ENCODE results near the gene POLR1A. TPM values are rescaled to one million over a fixed set of nuclear protein-coding genes. Genes with fewer than 3 reads are reported as not detected.

The POLR1A gene
- total RNA-seq, 4 donors from 2014 or later = 15.3 to 22.3 (median 19.8) TPM

- Histone ChIP-seq H3K9me3 (peaks cover 0 to 13% (median 0%) of the 10 kb centered on the region in 4 donors), H3K4me1 (peaks cover 0 to 19% (median 0%) of the 10 kb centered on the region in 4 donors), H3K36me3 (peaks cover 0 to 85% (median 11%) of the 10 kb centered on the region in 3 donors), H3K4me3 (no peak overlapping the region), H3K27me3 (no peaks in the 10 kb centered on the region), H3K27ac (peak overlapping the region in 2 of 4 donors; percentile 15 to 62)
- no peak for TF ChIP-seq POLR2A (IDR thresholded peaks at IDR 0.05)
- TF ChIP-seq EP300 (IDR thresholded peaks at IDR 0.05) = peak in 1 of 2 donors; percentile 18
- peak in 1 of 2 donors; percentile 26 for DNase-seq (ENCODE audit: low spot score in 2 of 2)
- 51 to 53% methylated on average over 5 of the region's 5 CpGs for WGBS, 2 donors
Observed at GRCh38 chr2:86065512-86065911, 40.2 kb downstream of the POLR1A start.

- Histone ChIP-seq H3K36me3 (peaks cover 0 to 82% (median 3%) of the 10 kb centered on the region in 3 donors), H3K4me3 (no peak overlapping the region), H3K9me3 (peaks cover 0 to 13% (median 0%) of the 10 kb centered on the region in 4 donors), H3K27me3 (no peaks in the 10 kb centered on the region), H3K4me1 (peaks cover 0 to 19% (median 0%) of the 10 kb centered on the region in 4 donors), H3K27ac (peak overlapping the region in 1 of 4 donors; percentile 62)
- TF ChIP-seq CTCF (IDR thresholded peaks at IDR 0.05) (no peak), POLR2A (IDR thresholded peaks at IDR 0.05) (no peak), EP300 (IDR thresholded peaks at IDR 0.05) (no peak)
- WGBS, 2 donors = 70 to 85% methylated on average over 2 of the region's 2 CpGs
- DNase-seq (ENCODE audit: low spot score in 2 of 2) = no peak
Observed at GRCh38 chr2:86064006-86064405, 41.7 kb downstream of the POLR1A start.

- H3K4me3 ChIP-seq = no peak overlapping the region
- no peak for TF ChIP-seq CTCF (IDR thresholded peaks at IDR 0.05)
- no peak for TF ChIP-seq EP300 (IDR thresholded peaks at IDR 0.05)
- H3K9me3 ChIP-seq = peaks cover 0 to 13% (median 0%) of the 10 kb centered on the region in 4 donors
- H3K27ac ChIP-seq = no peak overlapping the region
- H3K4me1 ChIP-seq = peaks cover 0 to 19% (median 0%) of the 10 kb centered on the region in 4 donors
- WGBS, 2 donors = 75 to 77% methylated on average over 2 of the region's 2 CpGs
- H3K27me3 ChIP-seq = no peaks in the 10 kb centered on the region
- peaks cover 0 to 71% (median 0%) of the 10 kb centered on the region in 3 donors for H3K36me3 ChIP-seq
- no peak for DNase-seq (ENCODE audit: low spot score in 2 of 2)
Observed at GRCh38 chr2:86062043-86062442, 43.6 kb downstream of the POLR1A start.

- no peak overlapping the region for H3K4me3 ChIP-seq
- H3K4me1 ChIP-seq = peaks cover 0 to 10% (median 0%) of the 10 kb centered on the region in 4 donors
- peaks cover 0 to 66% (median 0%) of the 10 kb centered on the region in 3 donors for H3K36me3 ChIP-seq
- no peaks in the 10 kb centered on the region for H3K9me3 ChIP-seq
- H3K27ac ChIP-seq = no peak overlapping the region
- WGBS, 2 donors = 91 to 96% methylated on average over 4 of the region's 4 CpGs
- DNase-seq (ENCODE audit: low spot score in 2 of 2) = no peak
- TF ChIP-seq EP300 (IDR thresholded peaks at IDR 0.05) = no peak
- TF ChIP-seq CTCF (IDR thresholded peaks at IDR 0.05) = no peak
- TF ChIP-seq POLR2A (IDR thresholded peaks at IDR 0.05) = no peak
- no peaks in the 10 kb centered on the region for H3K27me3 ChIP-seq
Observed at GRCh38 chr2:86056590-86057331, 48.9 kb downstream of the POLR1A start.

GRCh38 chr2:86055314-86055713 is 50.4 kb downstream of the POLR1A start:
- no peak overlapping the region for H3K27ac ChIP-seq
- H3K36me3 ChIP-seq = peaks cover 0 to 68% (median 0%) of the 10 kb centered on the region in 3 donors
- no peak for DNase-seq (ENCODE audit: low spot score in 2 of 2)
- TF ChIP-seq EP300 (IDR thresholded peaks at IDR 0.05) = no peak
- no peak for TF ChIP-seq POLR2A (IDR thresholded peaks at IDR 0.05)
- no peak for TF ChIP-seq CTCF (IDR thresholded peaks at IDR 0.05)
- H3K27me3 ChIP-seq = no peaks in the 10 kb centered on the region
- 70 to 79% methylated on average over 3 of the region's 3 CpGs for WGBS, 2 donors
- H3K4me1 ChIP-seq = peaks cover 0 to 6% (median 0%) of the 10 kb centered on the region in 4 donors
- no peaks in the 10 kb centered on the region for H3K9me3 ChIP-seq
- no peak overlapping the region for H3K4me3 ChIP-seq

Data from tibial nerve (tissue), 4 donors.